UCSD-AML1 (cell line): ENCODE data around the gene VWA8.
A peak's percentile ranks its signal among the peaks of the same experiment; 100 is the strongest.

ENCODE experiments used
- DNase-seq: peaks from one replicate; lab custom pipeline; 2025; ENCODE audit not compliant: unreplicated experiment; lab: John Stamatoyannopoulos, UW

Gene VWA8

DNA sequence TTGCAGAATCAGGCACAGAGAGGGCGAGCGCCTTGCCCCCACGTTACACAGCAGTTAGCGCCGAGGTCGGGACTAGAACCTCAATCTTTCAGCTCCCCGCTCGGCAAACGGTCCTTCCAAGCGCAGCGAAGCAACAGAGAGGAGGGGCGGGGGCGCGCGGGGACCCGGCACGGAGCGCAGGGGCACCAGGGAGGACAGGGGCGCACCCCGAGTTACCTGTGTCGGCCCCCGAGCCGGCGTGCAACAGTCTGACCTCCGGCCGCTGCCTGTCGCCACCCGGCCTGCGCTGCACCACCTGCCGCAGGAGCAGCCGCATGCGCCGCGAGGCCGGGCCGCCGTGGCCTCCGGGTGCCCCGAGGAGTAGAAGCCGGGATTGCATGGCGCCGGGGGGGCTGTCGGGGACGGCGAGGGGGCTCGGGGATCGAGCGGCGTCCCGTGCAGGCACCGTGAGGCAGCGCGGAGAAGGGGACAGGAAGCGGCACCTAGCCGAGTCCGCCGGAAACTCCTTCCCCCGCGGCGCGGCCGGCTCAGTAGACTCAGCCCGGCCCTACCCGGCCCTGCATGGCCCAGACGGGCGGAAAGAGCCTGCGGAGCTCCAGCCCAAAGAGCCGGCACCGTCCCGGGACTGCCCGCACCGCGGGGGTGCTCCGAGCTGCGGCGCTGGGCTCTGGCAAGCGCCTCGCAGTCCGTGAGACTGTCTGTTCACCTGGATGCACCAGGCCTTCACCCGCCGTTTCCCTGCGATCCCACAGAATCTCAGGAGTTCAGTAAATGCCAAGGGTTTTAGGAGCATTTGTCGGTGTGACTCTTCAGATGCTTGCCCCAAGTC, at the start of gene VWA8:
Gene VWA8 (minus strand): TSS at position 473 of the 829 bp plus-strand sequence. CDS start 94 bp downstream, at position 379.
- peak; percentile 79 for DNase-seq

DNA sequence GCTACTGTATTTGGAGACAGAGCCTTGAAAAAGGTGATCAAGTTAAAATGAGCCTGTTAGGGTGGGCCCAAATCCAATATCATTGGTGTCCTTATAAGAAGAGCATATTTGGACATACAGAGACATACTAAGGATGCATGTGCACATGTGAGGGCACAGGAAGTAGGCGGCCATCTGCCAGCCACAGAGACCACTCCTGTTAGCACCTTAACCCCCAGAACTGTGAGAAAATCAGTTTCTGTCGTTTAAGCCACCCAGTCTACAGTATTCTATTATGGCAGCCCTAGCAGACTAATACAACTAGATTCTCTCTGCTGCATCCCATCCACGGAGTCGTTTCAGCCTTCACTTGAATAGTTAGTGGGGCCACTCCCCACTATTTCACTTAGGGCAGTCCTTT, 48.1 kb upstream of the VWA8 start:
- no peak for DNase-seq

DNA sequence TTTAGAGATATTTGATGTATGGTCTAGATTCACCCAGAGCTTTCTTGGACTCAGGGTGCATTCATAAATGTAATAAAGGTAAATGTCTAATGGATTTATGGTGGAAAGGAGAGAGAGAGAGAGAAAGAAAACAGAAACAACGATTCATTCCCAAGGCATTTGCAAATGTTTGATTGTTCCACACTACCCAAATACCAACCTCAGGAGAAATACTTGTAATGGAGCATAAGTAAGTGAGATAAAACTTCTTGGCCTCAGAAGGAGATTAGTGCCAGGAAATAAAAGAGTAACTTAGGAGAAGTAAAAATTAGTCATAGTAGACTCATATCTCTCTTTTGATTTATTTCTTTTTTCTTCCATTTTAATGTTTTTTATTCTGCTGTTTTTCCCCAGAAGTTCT, 46.9 kb upstream of the VWA8 start:
- no peak for DNase-seq

DNA sequence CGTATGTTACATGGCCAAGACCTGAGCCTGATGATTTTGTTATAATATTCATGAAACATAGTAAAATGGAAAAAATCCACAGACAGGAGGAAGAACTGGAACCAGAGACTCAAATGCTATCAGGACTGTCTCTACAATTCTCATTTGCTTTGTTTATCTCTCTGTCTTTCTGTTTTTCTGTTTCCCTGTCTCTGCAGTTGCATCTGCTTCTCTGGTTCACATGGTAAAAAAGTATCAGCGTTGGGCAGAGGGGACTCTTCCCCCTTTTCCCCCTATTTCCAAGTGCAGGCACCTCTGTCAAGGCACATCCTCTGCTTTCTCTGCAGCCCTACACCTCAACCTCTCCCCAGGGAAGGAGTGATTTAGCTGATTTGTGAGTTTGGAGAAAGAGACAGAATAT, 41.2 kb upstream of the VWA8 start:
- no peak for DNase-seq

DNA sequence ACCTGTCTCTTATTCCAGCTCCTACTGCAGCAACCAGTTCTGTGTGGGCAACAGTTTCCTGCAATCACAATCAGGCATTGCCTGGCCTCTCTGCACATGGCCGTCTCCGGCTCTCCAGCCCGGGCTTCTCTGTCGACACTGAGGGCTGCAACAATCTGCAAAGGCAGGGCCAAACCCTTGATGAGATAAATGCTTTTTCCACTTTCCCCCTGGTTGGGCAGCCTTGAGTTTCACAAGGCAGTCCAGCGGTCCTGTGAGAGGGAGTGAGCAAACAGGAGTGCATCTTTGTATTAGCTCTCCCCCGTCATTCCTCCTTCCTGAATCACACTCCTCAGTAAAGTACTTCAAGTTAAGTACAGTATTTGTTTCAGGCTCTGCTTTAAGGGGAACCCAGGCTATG, 40.7 kb upstream of the VWA8 start:
- DNase-seq: no peak

DNA sequence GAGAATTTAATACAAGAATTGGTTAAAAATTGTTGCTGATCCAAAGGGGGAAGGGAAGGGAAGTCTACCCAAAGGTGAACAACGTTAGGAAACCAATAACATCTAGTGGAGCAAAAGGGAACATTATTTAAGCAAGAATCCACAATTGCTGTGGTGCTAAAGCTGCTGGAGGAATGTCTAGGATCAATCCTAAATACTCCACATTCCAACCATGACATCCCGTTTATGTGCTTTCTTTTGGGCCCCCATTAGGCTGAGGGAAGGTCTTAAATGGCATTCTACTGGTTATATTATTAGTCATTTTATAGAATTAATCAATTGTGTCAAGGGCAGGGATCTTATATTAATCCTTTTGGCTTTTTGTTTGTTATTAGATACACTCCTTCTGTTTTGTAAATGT, 39.9 kb upstream of the VWA8 start:
- DNase-seq: no peak

DNA sequence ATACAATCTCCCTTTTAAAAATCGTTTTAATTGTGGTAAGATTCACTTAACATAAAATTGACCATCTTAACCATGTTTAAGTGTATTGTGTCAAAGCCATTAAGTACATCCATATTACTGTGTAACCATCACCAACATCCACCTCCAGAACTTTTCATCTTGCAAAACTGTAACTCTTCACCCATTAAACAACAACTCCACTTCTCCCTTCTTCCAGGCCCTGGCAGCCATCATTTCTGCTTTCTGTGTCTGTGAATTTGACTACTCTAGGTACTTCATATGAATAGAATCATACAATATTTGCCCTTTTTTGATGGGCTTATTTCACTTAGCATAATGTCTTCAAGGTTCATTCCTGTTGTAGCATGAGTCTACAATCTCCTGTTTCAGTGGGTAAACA, 36.5 kb upstream of the VWA8 start:
- no peak for DNase-seq

DNA sequence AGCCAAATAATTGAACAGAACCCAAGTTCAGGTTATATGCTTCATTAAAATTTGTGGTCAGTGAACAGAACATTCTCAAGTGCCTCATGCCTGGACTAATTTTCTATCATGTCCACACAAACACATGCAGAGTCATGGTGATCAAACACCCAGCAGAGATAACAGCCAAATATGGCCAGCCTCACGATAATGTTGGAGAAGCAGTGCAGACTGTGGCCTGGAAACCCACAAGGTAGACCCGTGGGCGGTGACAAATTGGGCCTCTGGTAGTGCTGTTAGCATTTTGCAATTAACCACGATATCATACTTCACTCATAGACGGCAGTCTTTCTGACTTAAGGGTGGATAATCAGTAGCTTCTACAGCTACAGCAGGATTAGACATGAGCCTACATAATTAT, 35.0 kb upstream of the VWA8 start:
- DNase-seq: peak; percentile 59

DNA sequence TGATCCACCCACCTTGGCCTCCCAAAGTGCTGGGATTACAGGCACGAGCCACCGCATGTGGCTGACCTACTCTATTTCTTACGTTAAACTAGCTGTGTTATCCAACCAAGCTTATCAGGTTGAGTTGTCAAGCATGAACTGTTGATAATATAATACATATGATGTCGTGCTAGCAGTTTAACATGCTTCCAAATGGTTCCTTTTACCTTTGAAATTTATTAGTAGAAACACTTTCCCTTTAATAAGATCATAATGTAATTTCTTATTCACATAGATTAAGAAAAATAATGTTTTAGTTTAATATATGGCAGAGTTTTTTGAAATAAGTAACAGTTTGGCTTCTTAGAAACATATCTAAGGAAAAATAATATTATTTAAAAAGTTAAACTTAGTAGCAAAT, 34.4 kb upstream of the VWA8 start:
- no peak for DNase-seq

DNA sequence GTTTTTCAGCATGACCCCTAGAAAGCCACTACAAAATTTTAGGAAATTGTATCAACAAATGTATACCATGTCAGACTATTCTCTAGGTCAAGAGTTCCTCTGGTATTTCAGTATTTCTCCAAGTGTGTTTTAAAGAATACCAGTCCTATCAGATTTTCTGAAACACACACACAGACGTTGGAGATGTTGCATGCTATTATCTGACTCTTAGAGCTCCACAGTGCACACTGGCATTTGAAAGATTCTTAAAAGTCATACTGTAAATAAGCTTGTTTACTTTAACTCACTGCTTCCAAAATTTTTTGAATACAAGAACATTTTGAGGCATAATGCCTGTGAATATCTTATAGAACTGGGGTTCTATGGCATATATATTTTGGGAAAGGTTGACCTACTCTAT, 33.8 kb upstream of the VWA8 start:
- DNase-seq: no peak

DNA sequence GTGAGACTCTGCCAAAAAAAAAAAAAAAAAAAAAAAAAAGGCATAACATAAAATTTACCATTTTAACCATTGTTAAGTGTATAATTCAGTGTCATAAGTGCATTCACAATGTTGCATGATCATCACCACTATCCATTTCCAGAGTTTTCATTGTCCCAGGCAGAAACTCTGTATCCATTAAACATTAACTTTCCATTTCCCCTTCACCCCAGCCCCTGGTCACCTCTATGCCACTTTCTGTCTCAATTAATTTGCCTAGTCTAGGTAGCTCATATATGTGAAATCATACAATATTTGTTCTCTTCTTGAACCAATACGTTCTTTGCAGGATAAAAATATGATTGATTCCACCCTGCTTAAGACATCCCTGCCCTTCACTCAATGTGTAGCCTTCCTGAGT, 31.0 kb upstream of the VWA8 start:
- no peak for DNase-seq

DNA sequence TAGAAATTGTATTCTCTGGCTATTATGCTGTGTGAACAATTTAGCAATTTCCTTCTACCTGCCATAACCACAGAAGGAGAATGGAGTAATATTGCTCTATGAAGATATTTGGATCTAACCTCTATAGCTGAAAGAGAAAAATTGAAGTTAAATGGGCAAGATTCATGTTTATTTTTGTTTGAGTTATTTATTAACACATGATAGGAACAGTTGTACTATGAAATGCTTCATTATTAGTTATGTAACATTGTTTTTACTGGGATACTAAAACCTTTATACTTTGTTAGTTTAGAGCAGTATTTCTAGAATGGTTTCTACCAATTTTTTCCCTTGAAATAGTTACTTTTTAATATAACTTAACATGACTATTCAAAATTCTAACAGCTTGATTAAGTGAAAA, 27.3 kb upstream of the VWA8 start:
- no peak for DNase-seq

DNA sequence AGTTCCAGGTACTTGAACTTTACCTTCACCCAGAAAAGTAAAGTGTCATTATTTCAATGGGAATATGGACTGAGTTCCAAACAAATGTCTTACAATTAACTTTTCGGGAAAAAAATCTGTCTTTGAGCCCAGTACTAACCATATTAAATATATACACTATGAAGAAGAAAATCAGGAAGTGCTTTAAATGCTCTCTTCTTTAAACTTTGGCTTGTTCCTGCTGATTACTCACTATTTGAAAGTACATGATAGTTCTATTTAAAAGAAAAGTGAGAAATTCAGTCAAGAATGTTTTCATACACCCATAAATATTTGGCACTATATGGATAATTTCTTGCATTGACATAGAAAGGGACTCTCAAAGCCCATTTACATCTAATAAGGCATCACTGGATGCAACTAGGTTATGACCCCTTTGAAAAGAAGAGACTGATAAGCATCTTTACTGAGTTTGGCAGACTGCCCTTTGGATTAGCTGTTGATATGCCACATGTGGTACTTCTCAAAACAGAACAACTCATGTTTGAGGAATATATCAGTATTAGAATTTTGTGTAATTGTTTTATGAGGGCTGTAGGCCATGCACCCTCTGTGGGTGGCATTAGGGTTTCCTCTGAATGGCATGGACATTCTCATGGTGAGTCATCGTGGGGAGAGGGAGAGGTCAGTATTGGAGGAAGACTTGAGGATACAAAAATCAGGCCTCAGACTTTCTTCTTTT, 25.0 kb upstream of the VWA8 start:
- no peak for DNase-seq

DNA sequence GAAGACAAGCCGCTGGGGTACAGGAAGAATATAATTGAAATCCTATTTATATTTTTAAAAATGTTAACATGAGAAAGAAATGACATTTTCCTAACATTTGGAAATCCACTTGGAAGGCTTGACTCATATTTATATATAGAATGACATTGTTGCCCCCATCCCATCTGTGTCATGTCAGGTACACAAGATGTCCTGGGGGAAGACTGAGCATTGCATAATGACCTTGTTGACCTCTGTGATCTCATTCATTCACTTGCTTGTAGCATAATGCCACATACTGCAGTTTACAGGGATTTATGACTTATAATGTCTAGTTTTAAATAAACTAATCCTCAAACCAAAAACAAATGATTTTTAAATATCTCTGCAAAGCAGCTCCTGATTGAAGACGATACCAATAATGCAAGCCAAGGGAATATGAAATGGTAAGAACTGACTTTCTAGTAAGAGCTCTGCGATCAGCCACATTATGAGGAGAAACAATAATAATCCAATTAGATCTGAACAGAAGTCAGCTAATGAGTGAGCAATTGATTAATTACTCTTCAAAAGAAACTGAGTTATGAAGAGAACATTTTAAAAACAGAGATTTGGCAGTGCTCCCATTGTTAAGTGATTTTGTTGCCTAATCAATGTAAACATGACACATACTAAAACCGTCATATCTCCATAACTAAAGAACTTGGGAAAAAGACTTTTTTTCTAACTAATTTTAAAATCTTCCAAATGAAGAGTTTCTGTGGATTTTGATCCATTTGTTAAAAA, 21.2 kb upstream of the VWA8 start:
- no peak for DNase-seq

DNA sequence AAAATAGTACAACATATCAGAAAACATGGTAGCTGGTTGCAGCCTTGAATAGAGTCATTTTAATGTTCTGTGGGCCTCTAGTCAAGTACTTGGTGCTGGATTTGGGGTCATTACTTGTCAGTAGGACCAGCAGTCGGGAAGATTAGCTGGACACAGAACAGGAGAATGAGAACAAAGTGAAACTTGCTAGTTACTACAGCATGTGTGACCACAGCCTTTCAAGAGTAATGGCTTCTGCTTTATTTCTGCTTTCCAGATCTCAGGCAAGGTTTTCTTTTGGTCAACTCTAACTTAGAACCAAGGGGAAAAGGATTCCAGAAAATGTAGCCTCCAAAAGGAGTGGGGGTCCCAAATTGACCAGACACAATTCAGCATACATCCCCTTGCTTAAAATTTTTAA, 17.1 kb upstream of the VWA8 start:
- DNase-seq: no peak

DNA sequence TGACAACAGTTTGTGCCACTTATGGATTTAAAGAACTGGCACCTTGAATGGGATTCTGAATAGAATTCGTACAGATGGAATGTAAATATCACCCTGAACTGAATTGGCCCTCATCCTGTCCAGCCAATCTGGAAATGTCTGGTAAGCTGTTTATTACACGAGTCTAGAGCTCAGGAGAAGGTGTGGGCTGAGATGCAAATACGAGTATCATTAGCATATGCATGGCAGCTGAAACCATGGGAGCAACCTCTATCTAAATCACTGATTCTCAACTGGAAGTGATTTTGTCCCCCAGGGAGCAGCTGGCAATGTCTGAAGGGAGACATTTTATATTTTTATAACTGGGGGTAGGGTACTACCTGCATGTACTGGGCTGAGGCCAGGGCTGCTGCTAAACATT, 15.6 kb upstream of the VWA8 start:
- DNase-seq: no peak

DNA sequence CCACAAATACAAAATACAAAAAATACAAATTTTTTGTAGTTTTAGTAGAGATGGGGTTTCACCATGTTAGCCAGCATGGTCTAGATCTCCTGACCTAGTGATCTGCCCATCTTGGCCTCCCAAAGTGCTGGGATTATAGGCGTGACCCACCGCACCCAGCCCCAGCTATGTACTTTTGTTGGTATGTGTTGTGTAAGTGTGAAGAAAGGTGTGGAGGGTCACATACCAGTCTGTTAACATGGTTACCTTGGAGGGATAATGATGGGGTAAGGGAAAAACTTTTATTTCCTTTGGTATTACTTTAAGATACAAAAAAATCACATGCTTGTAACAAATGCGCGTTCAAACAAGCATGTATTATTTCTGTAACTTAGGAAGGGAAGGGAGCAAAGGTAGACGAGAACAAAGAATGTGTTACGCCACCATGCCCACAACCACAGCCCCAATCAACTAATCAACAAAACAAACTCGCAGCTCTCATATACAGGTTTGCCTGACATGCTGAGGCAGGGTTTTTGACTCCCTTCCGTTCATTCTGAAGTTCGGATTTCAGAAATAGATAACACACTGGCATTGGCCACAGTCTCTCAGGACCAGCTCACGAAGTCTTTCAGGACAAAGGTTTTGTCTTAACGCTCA, 13.5 kb upstream of the VWA8 start:
- DNase-seq: no peak

DNA sequence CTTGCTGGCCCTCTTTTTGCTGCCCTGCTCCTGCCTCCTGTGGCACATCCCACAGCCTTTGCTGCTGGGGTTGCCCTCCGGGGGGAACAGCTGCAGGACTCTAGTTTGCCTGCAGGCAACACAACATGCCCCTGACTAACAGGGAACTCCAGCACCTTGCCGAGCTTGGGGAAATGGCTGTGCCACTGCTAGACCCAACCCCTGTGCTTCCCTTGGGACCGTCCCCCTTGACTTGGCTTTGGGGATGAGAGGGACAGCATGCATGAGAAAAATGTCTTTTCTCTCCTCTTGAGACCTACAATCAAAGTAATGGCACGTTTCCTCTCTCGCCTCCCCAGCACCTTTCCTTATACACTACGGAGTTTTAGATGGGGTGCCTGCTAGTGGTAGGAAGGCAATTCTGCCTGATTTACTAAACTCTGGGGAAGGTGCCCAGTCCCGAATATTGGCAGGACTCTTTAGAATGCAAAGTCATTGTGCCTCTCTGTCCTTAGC, 12.4 kb upstream of the VWA8 start:
- DNase-seq: no peak

DNA sequence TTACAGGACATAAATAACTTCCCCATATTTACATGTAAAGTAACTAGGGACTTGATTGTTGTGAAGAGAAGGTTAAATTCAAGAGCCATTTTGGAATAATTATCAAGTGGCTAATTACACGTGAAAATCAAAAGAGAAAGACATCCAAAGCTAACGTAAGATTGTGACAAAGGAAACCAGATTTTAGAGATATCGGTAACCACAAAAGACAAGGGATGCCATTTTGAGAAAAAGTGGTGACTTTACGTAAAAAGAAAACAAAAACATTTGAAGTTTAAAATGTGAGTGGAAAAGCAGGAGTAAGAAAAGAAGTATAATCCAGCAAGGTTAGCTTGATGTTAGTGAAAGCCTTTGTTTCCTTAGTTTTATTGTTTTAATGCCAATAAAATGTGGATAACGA, 10.9 kb upstream of the VWA8 start:
- no peak for DNase-seq

DNA sequence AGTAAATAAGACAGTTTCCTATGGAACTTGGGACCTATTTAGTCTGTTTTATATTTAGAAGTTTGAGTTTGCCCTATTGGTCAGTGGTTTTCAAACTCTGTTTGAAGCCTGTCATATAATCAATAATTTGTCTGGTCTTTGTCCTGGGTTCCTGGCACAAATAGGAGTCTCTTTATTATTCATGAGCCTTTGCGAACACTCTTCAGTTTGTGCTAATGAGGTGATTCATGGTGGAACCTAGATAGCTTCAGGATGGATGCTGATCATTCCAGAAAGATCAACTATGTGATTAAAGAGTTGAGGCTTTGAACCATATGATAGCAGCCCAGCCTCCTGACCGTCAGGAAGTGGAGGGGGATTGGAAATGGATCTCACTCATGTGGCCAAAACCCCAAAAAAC, 10.0 kb upstream of the VWA8 start:
- no peak for DNase-seq

DNA sequence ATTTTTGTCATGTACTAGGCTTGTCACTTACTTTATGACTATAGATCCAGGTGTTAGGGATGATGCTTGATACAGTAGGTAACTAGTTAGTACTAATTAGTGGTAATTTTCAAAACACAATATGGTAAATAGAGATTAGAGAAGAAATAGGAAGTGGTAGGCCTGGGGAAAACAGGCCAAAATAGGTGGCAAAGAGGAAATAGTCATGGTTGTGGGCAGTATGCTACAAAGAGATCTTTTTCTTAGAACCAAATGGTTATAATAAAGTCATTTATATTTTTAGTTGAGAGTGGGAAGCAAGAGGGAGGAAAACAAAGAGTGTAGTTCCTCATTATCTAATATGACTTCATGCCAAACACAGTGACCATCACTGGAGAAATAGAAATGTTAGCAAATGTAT, 9.1 kb upstream of the VWA8 start:
- DNase-seq: no peak
